Measurements from ENCODE around the gene PCYT1B. TPM values are rescaled to one million over a fixed set of nuclear protein-coding genes. Genes with fewer than 3 reads are reported as not detected.

Gene PCYT1B
- total RNA-seq, 4 donors from 2014 or later: 0.13 to 3.5 (median 1.7) TPM

DNA sequence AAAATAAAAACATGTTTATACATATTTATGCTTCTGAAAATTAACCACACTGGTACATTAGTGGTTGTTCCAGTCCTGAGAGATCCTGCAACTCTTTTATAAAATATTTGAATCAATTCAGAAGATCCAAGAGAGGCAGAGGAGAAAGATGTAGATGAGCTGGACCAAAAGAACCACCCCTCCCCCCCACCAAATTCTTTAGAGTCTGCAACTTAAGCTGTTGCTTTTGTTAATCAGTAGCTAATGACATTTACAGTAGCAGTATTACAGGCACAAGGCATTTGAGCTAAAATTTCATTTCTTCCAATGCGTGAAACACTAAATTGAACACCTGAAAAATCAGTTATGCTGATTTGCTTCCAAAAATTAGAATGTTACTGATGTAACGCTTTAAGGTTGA lies 120.5 kb downstream of the PCYT1B start:
- no peaks in the 10 kb centered on the region for H3K27me3 ChIP-seq
- H3K4me1 ChIP-seq: no peaks in the 10 kb centered on the region
- no peak for TF ChIP-seq POLR2A (IDR thresholded peaks at IDR 0.05)
- TF ChIP-seq, protein P1, sequence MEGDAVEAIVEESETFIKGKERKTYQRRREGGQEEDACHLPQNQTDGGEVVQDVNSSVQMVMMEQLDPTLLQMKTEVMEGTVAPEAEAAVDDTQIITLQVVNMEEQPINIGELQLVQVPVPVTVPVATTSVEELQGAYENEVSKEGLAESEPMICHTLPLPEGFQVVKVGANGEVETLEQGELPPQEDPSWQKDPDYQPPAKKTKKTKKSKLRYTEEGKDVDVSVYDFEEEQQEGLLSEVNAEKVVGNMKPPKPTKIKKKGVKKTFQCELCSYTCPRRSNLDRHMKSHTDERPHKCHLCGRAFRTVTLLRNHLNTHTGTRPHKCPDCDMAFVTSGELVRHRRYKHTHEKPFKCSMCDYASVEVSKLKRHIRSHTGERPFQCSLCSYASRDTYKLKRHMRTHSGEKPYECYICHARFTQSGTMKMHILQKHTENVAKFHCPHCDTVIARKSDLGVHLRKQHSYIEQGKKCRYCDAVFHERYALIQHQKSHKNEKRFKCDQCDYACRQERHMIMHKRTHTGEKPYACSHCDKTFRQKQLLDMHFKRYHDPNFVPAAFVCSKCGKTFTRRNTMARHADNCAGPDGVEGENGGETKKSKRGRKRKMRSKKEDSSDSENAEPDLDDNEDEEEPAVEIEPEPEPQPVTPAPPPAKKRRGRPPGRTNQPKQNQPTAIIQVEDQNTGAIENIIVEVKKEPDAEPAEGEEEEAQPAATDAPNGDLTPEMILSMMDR (IDR thresholded peaks at IDR 0.05): no peak
- DNase-seq: no peak
- no peaks in the 10 kb centered on the region for H3K9me3 ChIP-seq
- no peak overlapping the region for H3K4me3 ChIP-seq
- 64 to 100% methylated on average over 2 of the region's 2 CpGs for WGBS, 2 donors
- peaks cover 0 to 23% (median 0%) of the 10 kb centered on the region in 3 donors for H3K36me3 ChIP-seq
- H3K27ac ChIP-seq: no peak overlapping the region
- intact Hi-C loops (cut with DNase I): no loop called here

DNA sequence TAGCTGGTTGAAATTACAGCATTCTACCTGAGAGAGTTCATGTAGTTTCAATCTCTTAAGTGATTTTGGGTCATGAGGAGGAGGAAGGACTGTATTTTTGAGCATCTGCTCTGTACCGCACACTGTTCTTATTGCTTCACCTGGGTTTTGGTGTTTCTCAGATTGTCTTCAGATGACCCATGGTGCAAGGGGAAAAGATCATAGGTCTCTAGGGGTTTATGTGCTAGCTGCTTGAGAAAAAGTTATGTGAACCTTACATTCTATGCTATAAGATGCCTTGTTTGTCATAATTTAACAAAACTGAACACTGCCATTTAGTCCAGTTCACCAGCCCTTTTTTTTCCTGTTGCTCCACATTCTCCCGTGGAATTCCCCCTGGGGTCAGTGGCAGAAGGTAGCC lies 121.7 kb downstream of the PCYT1B start:
- Histone ChIP-seq H3K4me1 (no peaks in the 10 kb centered on the region), H3K9me3 (no peaks in the 10 kb centered on the region), H3K4me3 (no peak overlapping the region), H3K36me3 (peaks cover 0 to 27% (median 0%) of the 10 kb centered on the region in 3 donors), H3K27ac (no peak overlapping the region), H3K27me3 (no peaks in the 10 kb centered on the region)
- DNase-seq: no peak
- intact Hi-C loops (cut with DNase I): no loop called here
- WGBS, 2 donors: 75 to 100% methylated on average over 1 to 2 of the region's 2 CpGs
- no peak for TF ChIP-seq POLR2A (IDR thresholded peaks at IDR 0.05)
- TF ChIP-seq, protein P1 (IDR thresholded peaks at IDR 0.05): no peak

DNA sequence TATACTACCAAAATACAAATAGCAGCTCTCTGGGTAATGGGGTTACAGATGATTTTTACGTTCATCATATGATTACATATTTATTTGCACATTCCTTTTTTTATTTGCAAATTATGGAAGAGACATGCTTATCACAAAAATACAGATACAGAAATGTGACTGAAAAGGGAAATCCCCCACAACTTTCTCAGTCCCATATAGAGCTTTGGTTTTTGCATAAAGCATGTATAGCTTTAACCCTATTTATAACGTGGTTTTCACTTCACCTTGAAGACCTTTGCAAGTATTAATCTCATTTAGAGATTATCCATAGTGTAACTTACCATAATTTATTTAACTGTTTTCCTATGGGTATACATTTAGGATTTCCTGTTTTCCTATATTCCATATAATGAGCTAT lies 126.7 kb downstream of the PCYT1B start:
- H3K27me3 ChIP-seq: no peaks in the 10 kb centered on the region
- no peaks in the 10 kb centered on the region for H3K4me1 ChIP-seq
- WGBS, 2 donors: 70 to 94% methylated on average over 2 of the region's 2 CpGs
- intact Hi-C loops (cut with DNase I): no loop called here
- peaks cover 0 to 13% (median 0%) of the 10 kb centered on the region in 3 donors for H3K36me3 ChIP-seq
- no peak overlapping the region for H3K27ac ChIP-seq
- no peak for TF ChIP-seq POLR2A (IDR thresholded peaks at IDR 0.05)
- TF ChIP-seq, protein P1 (IDR thresholded peaks at IDR 0.05): no peak
- H3K9me3 ChIP-seq: no peaks in the 10 kb centered on the region
- DNase-seq: no peak
- H3K4me3 ChIP-seq: no peak overlapping the region

DNA sequence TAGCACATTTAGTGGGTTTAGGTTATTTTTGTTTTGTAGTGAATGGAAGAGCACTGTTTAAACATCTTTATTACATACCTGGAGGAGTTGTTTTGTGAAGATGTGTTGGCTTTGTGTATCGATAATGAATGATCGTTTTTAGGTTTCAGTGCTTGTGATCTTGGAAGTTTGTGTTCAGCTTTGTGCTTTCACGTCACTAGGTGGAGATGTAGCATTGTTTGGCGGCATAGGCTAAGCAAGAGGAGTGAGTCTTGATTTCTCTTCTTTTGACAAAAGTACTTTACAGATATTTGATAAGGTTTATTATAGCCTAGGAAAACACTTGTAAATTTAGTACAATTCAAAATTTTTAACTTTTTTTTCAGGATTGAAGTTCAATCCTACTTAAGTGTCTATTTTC lies 131.7 kb downstream of the PCYT1B start:
- H3K27ac ChIP-seq: no peak overlapping the region
- no peak for DNase-seq
- WGBS, 2 donors: 61 to 75% methylated on average over 4 of the region's 4 CpGs
- H3K9me3 ChIP-seq: no peaks in the 10 kb centered on the region
- no peaks in the 10 kb centered on the region for H3K4me1 ChIP-seq
- no peak for TF ChIP-seq POLR2A (IDR thresholded peaks at IDR 0.05)
- TF ChIP-seq, protein P1 (IDR thresholded peaks at IDR 0.05): peak in 1 of 6 experiments; percentile 10
- no peaks in the 10 kb centered on the region for H3K27me3 ChIP-seq
- peaks cover 0 to 9% (median 0%) of the 10 kb centered on the region in 3 donors for H3K36me3 ChIP-seq
- no peak overlapping the region for H3K4me3 ChIP-seq
- intact Hi-C loops (cut with DNase I): no loop called here

DNA sequence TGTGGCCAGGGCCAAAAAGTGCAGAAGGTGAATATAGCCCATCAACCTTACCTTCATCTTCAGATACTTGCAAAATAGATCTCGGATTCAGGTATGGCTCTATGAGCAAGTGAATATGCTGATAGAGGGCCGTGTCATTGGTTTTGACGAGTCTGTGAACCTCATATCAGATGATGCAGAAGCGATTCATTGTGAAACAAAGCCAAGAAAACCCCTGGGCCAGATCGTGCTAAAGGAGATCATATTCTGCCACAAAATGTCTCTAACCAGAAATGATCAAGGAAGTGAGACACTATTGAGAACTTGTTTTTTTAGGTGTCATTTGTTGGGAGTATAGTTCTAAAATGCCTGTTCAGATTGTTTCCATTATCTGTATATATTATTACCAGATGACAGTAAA lies 133.7 kb downstream of the PCYT1B start:
- no peaks in the 10 kb centered on the region for H3K9me3 ChIP-seq
- H3K27ac ChIP-seq: no peak overlapping the region
- TF ChIP-seq, protein P1 (IDR thresholded peaks at IDR 0.05): no peak
- no peak for TF ChIP-seq POLR2A (IDR thresholded peaks at IDR 0.05)
- H3K4me1 ChIP-seq: no peaks in the 10 kb centered on the region
- WGBS, 2 donors: 40 to 58% methylated on average over 1 to 5 of the region's 5 CpGs
- no peak overlapping the region for H3K4me3 ChIP-seq
- H3K36me3 ChIP-seq: peaks cover 0 to 11% (median 0%) of the 10 kb centered on the region in 3 donors
- intact Hi-C loops (cut with DNase I): no loop called here
- DNase-seq: no peak
- H3K27me3 ChIP-seq: no peaks in the 10 kb centered on the region
